ENCODE data around the gene TTC28.
"Not testable (repeated sequence)": the region's sequence is repeated elsewhere in the genome, so short reads cannot be mapped to it uniquely, and the experiment has no call there.

Gene TTC28

DNA sequence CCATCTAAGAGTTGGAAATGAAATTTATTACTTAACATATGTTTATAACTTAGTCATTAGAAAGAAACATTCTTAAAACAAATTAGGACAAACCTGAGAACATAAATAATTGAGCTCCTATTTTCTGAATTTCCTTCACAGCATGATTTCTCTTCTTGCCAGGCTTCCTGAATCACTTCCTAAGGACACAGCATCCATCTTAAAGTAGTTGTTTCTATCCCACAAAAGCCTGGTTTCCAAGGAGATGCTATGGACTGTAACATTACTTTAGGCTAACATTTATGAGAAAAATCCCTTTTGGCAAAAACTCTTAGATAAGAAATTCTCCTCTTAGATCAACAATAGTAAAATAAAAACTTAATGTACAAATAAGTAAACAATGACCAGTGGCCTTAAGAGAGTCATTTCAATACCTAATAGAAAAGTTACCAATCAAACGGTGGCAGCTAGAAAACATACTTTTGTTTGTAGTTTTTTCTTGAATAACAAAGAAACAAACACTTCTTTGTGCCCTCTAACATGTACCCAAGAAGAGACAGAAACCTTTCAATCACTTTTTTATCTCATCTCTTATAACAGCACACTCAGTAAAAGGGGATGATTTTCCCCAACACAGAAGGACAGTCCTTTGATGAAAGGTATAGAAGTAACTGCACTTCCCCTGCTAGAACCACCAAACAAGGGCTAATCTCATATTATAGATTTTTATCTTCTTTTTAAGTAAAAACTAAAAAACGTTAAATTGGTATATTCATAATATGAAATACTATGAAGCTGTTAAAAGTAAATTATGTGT lies 74.5 kb downstream of the TTC28 start:
- DNase-seq (ENCODE audit: low read depth): no peak

DNA sequence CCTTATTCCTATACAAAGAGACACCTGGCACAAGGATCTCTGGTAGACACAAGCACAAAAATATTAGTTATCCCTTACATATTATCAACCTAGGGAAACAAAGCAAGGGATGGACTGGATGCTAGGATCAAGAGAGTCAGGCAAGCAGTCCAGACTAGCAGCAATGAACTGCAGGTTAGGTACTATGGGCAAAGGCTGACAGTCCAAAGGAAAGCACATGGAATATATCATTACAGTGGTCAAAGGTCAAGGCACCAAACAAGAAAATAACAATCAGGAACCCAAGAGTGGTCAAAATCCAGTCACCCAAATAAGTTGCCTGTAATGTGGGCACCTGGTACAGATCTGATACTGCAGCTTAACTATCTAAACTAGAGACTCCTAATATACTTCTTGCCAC lies 77.7 kb downstream of the TTC28 start:
- DNase-seq (ENCODE audit: low read depth): no peak

DNA sequence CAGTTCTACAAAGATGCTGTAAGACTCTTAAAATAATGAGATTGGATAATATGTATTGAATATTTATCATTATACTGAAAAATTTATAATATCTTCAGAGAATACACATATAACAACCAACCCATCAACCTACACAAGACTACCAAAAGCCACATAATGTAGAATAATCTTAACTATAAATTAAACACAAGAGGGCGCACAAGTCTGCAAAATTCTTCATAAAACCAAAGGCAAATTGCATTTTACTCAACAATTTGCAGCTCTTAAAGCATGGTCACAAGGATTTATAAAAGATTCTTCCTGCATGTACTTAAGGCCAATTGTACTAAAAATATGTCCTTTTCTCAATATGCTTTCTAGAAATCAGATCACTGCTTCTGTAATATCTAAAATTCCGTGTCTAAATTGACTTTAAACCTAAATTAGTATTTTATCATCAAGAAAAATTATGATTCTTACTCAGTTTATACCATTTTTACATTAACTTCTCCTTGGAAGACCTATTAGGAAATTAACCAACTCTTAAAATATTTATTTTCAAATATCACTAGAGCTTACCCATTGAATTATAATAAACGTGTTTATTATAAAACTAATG lies 79.0 kb downstream of the TTC28 start:
- DNase-seq (ENCODE audit: low read depth): peak; percentile 76

DNA sequence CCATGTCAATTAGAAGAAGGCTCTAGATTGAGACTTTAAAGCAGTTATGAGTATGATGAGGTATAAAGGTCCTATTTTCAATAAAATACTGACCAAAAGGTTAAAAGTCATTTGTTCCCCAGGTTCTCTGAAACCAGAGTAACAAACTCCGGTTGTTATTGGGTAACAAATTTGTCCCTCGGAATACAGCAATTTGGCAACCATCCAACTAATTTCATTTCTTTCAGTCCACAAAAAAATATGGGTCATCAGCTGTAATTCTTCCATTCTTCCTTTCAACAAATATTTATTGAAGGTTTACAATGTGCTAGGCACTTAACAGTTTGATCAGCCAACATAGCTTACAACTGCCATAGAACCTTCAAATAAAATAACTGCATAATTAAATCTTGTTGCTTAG lies 79.9 kb downstream of the TTC28 start:
- no peak for DNase-seq (ENCODE audit: low read depth)

DNA sequence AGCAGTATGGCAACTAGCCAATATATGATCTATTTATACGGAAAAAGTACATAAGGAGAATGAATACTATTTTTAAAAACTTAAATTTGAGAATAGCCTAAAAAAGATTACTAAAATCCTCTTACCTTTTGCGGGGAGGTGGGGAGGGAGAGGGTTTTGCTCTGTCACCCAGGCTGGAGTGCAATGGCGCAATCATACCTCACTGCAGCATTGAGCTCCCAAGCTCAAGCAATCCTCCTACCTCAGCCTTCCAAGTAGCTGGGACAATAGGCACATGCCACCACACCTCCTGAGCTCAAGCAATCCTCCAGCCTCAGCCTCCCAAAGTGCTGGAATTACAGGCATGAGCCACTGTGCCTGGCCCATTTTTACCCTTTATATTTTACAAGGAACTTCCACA lies 82.0 kb downstream of the TTC28 start:
- no peak for DNase-seq (ENCODE audit: low read depth)

DNA sequence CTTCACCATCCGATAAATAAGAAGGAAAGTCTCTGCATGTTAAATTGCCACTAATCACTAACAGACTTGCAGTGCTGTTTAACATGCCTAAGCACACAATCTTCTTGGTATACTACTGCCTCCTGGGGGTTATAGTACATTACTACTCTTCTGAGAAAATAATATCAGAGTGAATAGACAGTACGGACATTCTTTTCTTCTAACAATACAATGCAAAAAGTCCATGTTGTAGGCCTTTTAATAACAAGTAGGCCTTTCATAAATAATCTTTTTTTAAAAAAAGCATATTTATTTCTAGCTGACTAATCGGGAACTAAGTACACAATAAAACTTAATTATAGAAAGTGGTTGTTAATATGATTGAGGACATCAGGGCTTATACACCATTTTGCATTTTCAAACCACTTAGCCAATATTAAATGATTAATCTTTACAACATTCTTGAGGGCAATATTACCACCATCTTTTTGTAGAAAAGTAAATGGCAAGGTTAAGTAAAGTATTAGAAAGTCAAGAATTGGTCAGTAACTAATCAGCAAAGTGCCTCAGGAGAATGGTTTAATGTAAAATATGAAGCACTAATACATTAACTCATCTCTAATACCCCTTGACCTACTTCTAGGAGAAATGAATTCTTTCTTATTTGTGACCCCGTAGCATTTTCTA lies 84.7 kb downstream of the TTC28 start:
- DNase-seq (ENCODE audit: low read depth): peak; percentile 75

DNA sequence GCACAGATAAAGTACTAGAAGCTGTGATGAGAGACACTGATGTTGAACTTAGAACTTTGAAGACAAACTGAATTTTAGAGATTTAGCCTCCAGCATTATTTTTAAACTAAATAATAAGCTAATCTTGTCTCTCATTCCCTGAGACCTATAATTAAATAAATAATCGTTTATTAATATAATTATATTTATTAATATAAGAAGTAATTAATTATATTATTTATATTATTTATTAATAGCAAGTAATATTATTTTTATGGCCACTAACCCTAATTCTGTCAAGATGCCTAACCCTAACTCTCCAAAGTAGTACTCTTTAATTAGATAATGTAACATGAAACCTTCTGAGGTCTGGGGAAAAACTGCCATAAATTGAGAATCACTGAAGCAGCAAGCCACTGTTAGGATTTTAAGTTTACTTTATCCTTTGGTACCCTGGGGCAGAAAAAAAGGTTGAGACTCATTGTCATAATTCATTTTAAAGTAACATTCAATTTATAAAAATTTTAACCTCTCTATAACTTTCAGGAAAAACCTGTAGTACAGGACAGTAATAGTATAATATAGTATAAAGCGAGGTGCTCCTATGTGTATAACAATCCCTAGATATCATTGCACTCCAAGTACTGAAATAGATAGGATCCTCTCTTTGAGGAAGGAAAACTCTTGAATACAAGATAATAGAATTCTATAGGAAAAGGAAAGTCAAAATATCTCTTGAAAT lies 85.4 kb downstream of the TTC28 start:
- no peak for DNase-seq (ENCODE audit: low read depth)

DNA sequence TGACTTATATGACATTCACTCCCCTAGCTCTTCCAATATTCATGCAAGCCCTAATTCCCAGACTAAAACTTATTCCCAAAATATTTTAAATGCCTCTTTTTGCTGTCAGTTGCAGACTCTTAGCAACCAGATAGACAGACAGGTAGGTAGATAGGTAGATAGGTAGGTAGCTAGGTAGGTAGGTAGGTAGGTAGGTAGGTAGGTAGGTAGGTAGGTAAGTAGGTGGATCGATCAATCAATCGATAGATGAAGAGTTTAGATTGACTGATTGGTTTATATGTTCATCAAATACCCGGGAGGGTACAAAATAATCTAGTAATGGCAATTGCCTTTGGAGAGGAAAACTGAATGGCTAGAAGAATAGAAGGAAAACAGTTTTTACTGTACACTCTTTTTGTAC lies 86.3 kb downstream of the TTC28 start:
- no peak for DNase-seq (ENCODE audit: low read depth)

DNA sequence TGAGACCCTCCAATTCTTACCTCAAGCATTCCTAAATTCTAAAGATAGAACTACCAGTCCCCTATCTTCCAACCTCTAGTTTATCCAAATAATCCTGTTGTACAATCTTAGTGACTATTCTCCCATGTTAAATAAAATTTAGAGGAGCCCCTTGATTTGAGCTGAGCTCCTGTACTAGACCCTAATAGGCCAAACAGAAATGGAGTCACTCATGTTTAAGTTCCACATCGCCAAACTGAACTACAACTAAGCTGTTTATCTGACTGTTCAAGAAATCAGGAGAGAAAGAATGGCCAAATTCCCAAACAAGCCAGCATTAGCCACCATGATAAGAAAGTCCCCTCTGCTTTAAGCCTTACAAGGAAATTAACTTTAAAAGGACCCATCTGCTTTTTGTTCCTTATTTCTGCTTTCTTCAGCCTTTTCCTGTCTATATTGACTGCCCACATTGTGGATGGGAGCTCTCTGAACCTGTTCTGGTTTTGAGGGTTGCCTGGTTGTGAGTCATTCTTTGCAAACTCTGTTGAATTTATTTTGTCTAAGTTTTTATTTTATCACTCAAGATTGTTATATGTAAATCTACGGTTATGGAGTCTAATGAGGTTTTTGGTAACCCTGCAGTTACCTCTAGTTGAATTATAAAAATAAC lies 90.4 kb downstream of the TTC28 start:
- no peak for DNase-seq (ENCODE audit: low read depth)

DNA sequence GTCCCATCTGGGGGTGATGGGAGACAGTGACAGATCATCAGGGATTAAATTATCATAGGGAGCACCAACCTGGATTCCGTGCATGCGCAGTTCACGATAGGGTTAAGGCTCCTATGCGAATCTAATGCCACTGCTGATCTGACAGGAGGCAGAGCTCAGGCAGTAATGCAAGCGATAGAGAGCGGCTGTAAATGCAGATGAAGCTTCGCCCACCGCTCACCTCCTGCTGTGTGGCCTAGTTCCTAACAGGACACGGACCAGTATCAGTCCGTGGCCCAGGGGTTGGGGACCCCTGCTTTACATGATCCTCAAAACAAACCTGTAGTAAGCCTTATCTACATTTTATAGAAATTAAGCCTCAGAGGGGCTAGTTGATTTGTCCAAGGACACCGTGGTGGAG lies 94.3 kb downstream of the TTC28 start:
- no peak for DNase-seq (ENCODE audit: low read depth)

DNA sequence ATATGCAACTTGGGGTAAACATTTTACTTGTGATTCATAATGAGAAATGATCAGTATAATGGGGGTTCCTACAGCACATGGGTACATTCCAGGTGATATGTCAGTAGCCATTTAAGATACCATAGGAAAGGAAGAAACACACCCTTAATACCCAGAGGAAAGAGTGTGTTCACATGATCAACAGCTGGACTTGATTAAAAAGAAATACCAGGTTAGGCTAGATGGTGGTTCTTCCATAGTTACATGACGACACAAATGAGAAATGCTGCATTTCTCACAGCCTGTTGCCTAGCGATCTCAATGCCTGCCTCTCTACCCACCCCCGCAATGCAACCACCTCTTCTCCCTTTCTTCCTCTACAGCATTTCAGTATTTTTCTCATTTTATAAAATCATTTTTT lies 96.8 kb downstream of the TTC28 start:
- peak; percentile 53 for DNase-seq (ENCODE audit: low read depth)

DNA sequence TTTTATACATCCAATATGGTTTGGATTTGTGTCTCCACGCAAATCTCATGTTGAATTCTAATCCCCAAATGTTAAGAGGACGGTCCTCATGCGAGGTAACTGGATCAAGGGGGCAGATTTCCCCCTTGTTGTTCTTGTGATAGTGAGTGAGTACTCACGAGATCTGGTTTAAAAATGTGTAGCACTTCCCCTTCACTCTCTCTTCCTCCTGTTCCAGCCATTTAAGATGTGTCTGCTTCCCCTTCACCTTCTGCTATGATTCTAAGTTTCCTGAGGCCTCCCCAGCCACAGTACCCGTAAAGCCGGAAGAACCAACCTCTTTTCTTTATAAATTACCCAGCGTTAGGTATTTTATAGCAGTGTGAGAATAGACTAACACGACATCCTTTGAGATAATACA lies 98.6 kb downstream of the TTC28 start:
- DNase-seq (ENCODE audit: low read depth): no peak

DNA sequence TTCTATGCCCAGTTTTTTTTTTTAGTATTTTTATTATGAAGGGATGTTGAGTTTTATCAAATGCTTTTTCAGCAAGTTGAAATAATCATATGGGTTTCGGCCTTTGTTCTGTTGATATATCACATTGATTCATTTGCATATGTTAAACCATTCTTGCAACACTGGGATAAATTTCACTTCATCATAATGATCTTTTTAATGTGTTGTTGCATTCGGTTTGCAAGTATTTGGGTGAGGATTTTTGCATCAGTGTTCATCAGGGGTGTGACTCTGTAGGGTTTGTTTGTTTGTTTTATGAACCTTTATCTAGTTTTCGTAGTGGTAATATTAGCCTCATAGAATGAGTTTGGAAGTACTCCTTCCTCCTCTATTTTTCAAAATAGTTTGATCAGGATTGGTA lies 103.5 kb downstream of the TTC28 start:
- no peak for DNase-seq (ENCODE audit: low read depth)

DNA sequence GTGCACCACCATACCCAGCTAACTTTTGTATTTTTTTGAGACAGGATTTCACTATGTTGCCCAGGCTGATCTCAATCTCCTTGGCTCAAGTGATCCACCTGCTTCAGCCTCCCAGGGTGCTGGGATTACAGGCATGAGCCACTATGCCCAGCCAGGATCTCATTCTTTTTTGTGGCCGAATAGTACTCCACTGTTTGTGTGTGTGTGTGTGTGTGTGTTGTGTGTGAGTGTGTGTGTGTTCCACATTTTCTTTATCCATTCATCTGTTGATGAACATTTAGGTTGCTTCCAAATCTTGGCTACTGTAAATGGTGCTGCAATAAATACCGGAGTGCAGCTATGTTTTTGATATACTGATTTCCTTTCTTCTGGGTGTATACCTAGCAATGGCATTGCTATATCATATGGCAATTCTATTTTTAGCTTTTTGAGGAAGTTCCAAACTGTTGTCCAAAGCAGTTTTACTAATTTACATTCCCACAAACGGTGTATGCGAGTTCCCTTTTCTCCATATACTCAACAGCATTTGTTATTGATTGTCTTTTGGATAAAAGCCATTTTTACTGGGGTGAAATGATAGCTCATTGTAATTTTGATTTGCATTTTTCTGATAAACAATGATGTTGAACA lies 105.4 kb downstream of the TTC28 start:
- no peak for DNase-seq (ENCODE audit: low read depth)

DNA sequence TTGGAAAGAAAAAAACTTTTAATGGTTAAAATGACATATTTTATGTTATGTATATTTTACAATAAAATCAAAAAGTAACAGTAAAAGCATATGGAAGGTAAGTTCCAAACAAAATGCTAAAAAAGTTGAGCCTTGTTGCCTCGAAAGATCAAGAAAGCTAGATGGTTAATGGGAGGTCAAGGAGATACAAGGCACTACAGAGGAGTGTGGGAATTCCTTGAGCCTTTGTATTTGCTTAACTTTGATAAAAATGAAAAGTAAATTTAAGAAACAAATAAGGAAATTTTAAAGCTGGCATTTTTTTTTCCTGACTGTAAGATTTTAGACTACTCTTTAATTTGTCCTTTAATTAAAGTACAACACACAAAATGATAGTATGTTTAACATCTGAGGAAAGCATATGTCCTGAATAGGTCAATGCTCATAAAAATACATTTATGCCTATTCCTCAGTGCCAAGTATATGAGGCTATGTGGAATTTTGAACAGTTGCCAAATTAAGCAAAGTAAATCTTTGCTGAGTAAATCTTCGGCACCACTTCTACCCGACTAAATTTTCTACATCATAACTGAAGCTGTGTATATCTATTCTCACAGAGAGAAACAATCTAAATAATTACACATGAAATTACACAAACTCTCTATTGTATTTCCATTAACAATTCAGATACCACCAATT lies 108.8 kb downstream of the TTC28 start:
- DNase-seq (ENCODE audit: low read depth): no peak

DNA sequence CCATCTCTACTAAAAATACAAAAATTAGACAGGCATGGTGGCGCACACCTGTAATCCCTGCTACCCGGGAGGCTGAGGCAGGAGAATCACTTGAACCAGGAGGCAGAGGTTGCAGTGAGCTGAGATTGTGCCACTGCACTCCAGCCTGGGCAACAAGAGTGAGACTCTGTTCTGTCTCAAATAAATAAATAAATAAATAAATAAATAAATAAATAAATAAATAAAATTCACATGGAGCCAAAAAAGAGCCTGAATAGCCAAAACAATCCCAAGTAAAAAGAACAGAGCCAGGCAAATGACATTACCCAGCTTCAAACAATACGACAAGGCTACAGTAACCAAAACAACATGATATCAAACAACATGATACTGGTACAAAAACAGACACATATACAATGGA lies 110.7 kb downstream of the TTC28 start:
- DNase-seq (ENCODE audit: low read depth): not testable (repeated sequence)

DNA sequence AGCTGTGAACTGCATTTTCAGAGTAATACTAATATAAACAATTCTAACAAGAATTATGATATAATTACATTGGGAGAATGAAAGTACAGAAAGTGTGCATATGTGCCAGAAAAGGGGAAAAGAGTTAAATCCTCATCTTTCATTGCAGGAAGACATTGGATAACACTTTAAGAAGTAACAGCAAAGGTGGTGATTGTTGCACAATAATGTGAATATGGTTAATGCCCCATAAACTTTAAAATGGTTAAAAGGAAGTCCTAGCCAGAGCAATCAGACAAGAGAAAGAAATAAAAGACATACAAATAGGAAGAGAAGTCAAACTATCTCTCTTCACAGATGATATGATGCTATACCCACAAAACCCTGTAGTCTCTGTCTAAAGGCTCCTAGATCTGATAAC lies 111.5 kb downstream of the TTC28 start:
- DNase-seq (ENCODE audit: low read depth): no peak

DNA sequence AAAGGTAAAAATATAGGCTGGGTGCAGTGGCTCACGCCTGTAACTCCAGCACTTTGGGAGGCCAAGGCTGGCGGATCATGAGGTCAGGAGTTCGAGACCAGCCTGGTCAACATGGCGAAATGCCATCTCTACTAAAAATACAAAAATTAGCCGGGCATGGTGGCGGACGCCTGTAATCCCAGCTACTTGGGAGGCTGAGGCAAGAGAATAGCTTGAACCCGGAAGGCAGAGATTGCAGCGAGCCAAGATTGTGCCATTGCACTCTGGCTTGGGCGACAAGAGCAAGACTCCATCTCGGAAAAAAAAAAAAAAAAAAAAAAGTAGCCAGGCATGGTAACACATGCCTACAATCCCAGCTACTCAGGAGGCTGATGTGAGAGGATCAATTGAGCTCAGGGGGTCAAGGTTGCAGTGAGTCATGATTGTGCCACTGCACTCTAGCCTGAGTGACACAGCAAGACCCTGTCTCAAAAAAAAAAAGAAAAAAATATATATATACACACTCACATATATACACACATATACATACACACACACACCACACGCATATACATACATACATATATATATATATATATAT lies 112.6 kb downstream of the TTC28 start:
- DNase-seq (ENCODE audit: low read depth): not testable (repeated sequence)

DNA sequence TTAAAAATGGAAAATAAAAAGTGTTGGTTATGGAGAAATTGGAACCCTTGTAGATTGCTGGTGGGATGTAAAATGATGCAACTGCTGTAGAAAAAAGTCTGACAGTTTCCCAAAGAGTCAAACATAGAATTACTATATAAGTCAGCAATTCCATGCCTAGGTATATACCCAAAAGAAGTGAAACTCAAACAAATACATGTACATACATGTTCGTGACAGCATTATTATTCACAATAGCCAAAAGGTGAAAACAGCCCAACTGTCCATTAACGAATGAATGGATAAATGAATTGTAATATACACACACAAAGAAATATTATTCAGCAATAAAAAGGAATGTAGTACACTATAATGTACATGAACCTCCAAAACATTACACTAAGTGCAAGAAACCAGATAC lies 116.0 kb downstream of the TTC28 start:
- no peak for DNase-seq (ENCODE audit: low read depth)

DNA sequence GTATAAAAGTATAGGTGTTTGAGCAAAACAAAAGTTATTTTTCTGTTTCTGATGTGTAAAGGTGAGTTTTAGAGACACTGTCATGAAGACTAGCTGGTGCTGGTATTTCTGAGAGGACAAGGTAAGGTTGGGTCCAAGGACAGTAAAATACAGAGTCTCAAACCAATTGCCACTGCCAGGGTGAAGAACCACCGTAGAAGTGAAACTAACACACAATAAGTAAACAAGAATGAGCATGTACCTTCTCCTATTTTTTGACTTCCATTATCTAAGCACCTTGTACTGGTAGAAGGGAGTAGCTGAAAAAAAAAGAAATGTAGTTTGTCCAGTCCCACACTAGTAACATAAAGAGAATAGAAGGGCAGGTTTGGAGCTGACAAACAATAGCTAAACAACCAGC lies 117.3 kb downstream of the TTC28 start:
- DNase-seq (ENCODE audit: low read depth): no peak

DNA sequence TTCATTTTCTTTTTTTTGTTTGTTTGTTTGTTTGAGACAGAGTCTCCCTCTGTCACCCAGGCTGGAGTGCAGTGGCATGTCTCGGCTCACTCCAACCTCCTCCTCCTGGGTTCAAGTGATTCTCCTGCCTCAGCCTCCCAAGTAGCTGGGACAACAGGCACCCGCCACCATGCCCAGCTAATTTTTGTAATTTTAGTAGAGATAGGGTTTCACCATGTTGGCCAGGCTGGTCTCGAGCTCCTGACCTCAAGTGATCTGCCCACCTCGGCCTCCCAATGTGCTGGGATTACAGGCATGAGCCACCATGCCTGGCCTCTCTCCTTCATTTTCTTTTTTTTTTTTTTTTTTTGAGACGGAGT lies 118.9 kb downstream of the TTC28 start:
- not testable (repeated sequence) for DNase-seq (ENCODE audit: low read depth)
